Neuronal stem cell (in vitro differentiated cells): ENCODE measurements around the gene NRF1.
A peak's percentile ranks its signal among the peaks of the same experiment; 100 is the strongest.

Source experiments
- DNase-seq: peaks from one replicate; pipeline ENCODE4 v3.0.0-alpha.2; 2013; ENCODE audit warnings: low spot score
- H2AFZ ChIP-seq: one replicate; pipeline ENCODE4 v1.6.1; 2013; ENCODE audit warnings: mild to moderate bottlenecking, low read length, inconsistent platforms
- H2AK5ac ChIP-seq: 2 replicates; pipeline ENCODE4 v1.6.1; 2013; ENCODE audit warnings: low read depth, mild to moderate bottlenecking, inconsistent platforms, low read length, moderate library complexity, mixed read lengths
- H2BK120ac ChIP-seq: 2 replicates; pipeline ENCODE4 v1.6.1; 2013; ENCODE audit warnings: low read depth, mild to moderate bottlenecking, inconsistent platforms, low read length, moderate library complexity, mixed read lengths
- H2BK12ac ChIP-seq: one replicate; pipeline ENCODE4 v1.6.1; 2013; ENCODE audit warnings: low read length, inconsistent platforms
- H2BK15ac ChIP-seq: 2 replicates; pipeline ENCODE4 v1.6.1; 2013; ENCODE audit warnings: mild to moderate bottlenecking, low read length, inconsistent platforms, mixed read lengths
- H2BK5ac ChIP-seq: one replicate; pipeline ENCODE4 v1.6.1; 2013; ENCODE audit warnings: inconsistent platforms, mild to moderate bottlenecking, low read length, moderate library complexity
- H3K14ac ChIP-seq: one replicate; pipeline ENCODE4 v1.6.1; 2013; ENCODE audit warnings: low read length, inconsistent platforms
- H3K18ac ChIP-seq: 2 replicates; pipeline ENCODE4 v1.6.1; 2013; ENCODE audit warnings: low read length, inconsistent platforms
- H3K23ac ChIP-seq: 2 replicates; pipeline ENCODE4 v1.6.1; 2013; ENCODE audit warnings: low read depth, mild to moderate bottlenecking, mixed read lengths, low read length, inconsistent platforms; ENCODE audit not compliant: poor library complexity
- H3K27ac ChIP-seq: replicated peaks from 3 replicates; pipeline ENCODE4 v1.5.1; 2013; ENCODE audit warnings: low read length, inconsistent platforms
- H3K27me3 ChIP-seq, 3 experiments: 2 replicates each; pipeline ENCODE4 v1.6.1; 2013; ENCODE audit warnings: low read length in 3 of 3, mild to moderate bottlenecking in 2 of 3, inconsistent platforms in 1 of 3, low read depth in 1 of 3, mixed read lengths in 1 of 3, moderate library complexity in 1 of 3; ENCODE audit not compliant: control insufficient read depth in 3 of 3, insufficient read depth in 3 of 3
- H3K36me3 ChIP-seq, 2 donors: replicated peaks in 1 of 2; 2 replicates each; pipeline ENCODE4 v1.6.1; 2013; ENCODE audit warnings: low read length in 2 of 2; ENCODE audit not compliant: control insufficient read depth in 2 of 2, insufficient read depth in 2 of 2
- H3K4ac ChIP-seq: 2 replicates; pipeline ENCODE4 v1.6.1; 2013; ENCODE audit warnings: inconsistent platforms, mild to moderate bottlenecking, low read length, moderate library complexity
- H3K4me1 ChIP-seq, 2 donors: 1 replicate in 1 of 2; 2 replicates in 1 of 2; pipeline ENCODE4 v1.6.1; 2013; ENCODE audit warnings: low read length in 2 of 2, low read depth in 1 of 2; ENCODE audit not compliant: control insufficient read depth in 2 of 2, insufficient read depth in 1 of 2
- H3K4me2 ChIP-seq: one replicate; pipeline ENCODE4 v1.6.1; 2013; ENCODE audit warnings: mild to moderate bottlenecking, low read length, inconsistent platforms; ENCODE audit not compliant: insufficient read depth, poor library complexity, severe bottlenecking
- H3K4me3 ChIP-seq, 2 donors: 2 replicates each; pipeline ENCODE4 v1.5.1; 2013; ENCODE audit warnings: low read length in 2 of 2, mild to moderate bottlenecking in 2 of 2, inconsistent platforms in 1 of 2, moderate library complexity in 1 of 2
- H3K79me1 ChIP-seq: one replicate; pipeline ENCODE4 v1.6.1; 2013; ENCODE audit warnings: low read depth, mild to moderate bottlenecking, inconsistent platforms, low read length, moderate library complexity
- H3K9ac ChIP-seq: one replicate; pipeline ENCODE4 v1.6.1; 2013; ENCODE audit warnings: mild to moderate bottlenecking, low read depth, low read length, inconsistent platforms; ENCODE audit not compliant: poor library complexity
- H3K9me3 ChIP-seq, 2 donors: replicated peaks in 1 of 2; 2 replicates each; pipeline versions ENCODE3 to v1.6.1; 2013; ENCODE audit warnings: low read length in 2 of 2, mild to moderate bottlenecking in 2 of 2, inconsistent platforms in 1 of 2, low read depth in 1 of 2, mixed read lengths in 1 of 2, moderate library complexity in 1 of 2; ENCODE audit not compliant: control insufficient read depth in 2 of 2, insufficient read depth in 1 of 2
- H4K8ac ChIP-seq: one replicate; pipeline ENCODE4 v1.6.1; 2013; ENCODE audit warnings: low read depth, mild to moderate bottlenecking, inconsistent platforms, low read length, moderate library complexity
- H4K91ac ChIP-seq: one replicate; pipeline ENCODE4 v1.6.1; 2013; ENCODE audit warnings: low read length, low read depth, mild to moderate bottlenecking, inconsistent platforms; ENCODE audit not compliant: poor library complexity
- WGBS, 2 donors: extraction: QIAGEN DNeasy Blood & Tissue Kit; methylation state at CpG; one replicate each; pipeline ENCODE4 v1.1.7; 2013; ENCODE audit warnings: missing lambda C conversion rate in 2 of 2, mixed read lengths in 1 of 2; ENCODE audit not compliant: insufficient read length in 2 of 2, insufficient replicate concordance in 1 of 2; ENCODE audit errors: extremely low coverage in 2 of 2; 5-methylcytosine and 5-hydroxymethylcytosine counted together

The NRF1 gene

DNA sequence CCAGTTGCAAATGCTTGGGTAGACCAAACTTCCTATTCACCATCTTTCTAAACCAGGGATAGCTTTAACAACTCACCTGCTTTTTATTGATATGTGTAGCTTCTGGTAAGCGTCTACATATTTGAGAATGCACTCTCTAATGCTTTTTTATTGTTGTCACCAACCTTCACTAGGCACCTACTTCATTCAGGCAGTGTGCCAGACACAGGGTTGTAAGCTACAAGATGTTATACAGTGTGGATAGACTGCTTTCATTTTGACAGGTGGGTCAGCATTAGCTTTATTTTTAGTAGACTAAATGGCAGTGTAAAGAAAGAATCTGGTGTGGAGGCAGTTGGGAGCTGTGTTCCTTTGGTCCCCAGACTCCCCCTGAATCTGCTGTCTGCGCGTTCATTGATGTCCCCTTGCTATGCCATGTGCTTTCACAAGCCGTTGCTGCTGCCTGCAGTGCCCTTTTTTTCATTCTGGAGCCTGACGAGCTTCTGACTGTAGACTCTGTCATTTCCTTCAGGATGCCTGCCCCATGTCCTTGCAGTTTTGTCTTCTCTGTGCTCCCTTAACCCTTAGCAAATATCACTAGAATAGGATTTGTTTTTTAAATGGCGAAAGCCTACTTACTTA is 32.1 kb downstream of the NRF1 start:
- H2AK5ac ChIP-seq: no peak overlapping the region
- WGBS, 2 donors: no CpG with 5 or more reads among the region's 6 CpGs

DNA sequence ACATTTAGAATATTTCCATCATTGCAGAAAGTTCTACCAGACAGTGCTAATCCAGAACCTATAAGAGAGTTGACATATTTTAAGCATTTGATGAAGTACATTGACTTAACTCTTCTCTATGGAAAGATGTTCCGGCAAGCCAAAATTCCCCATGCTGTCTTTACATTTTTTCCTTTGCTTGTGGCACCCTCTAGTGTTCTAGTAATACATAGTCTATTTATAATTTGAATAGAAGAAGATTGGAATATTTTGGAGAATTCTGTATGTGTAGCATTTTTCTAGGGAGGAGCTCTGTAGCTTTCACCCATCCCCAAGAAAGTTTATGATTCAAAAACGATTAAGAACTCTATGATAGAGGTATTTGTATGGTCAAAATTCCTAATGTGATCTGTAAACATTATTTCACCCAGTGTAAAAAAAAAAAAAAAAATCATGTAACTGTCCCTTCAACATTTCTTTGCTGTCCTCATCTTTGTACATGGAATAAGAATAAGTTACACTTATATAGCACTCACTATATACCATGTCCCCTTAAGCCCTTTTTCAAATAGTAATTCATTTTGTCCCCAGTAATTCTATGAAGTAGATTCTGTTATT is 33.2 kb downstream of the NRF1 start:
- WGBS, 2 donors: no CpG with 5 or more reads among the region's 2 CpGs

More for the DNA sequence above, 32.1 kb downstream of the NRF1 start:
- Histone ChIP-seq H3K14ac (no peak overlapping the region), H3K27ac (no peak overlapping the region), H2BK12ac (no peak overlapping the region), H3K4me2 (no peak overlapping the region), H3K4me1 (peaks cover 12 to 13% of the 10 kb centered on the region in 2 donors), H3K9me3 (no peaks in the 10 kb centered on the region), H3K4me3 (no peak overlapping the region), H4K8ac (no peak overlapping the region), H3K27me3 (no peaks in the 10 kb centered on the region), H3K9ac (no peak overlapping the region), H3K18ac (no peak overlapping the region), H2AFZ (no peak overlapping the region), H2BK5ac (no peak overlapping the region), H3K4ac (no peak overlapping the region), H2BK15ac (no peak overlapping the region), H4K91ac (no peak overlapping the region), H2BK120ac (no peak overlapping the region), H3K23ac (no peak overlapping the region), H3K79me1 (no peaks in the 10 kb centered on the region), H3K36me3 (peaks cover 0 to 6% of the 10 kb centered on the region in 2 donors)
- no peak for DNase-seq

DNA sequence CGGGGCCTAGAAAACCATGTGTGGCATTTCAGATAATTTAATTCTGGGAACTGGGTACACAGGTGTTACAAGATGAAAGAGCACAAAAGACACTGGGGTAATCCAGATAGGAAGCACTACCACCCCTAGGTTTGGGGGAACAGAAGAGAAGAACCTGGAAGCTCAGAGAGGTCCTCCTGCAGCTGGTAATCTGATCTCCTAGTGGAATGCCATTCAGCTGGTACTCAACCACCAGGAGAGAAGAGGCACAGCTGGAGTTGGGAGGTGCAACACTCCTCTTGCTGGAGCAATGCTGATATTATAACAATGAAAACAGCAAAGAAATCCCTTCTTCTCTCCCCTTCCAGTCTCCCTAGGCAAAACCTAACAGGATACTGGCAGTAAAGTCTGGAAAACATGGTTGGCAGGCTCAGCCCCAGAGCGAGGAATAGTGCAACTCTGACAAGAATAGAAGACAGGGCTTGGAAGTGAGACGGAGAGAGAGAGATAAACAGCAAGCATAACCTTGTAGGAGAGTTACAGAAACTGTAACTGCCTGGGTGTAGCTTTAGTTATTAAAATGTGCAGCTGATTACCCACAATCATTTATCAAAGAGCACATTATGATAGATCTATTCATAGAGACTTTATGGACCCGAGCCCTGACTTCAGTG is 35.0 kb downstream of the NRF1 start:
- Histone ChIP-seq H2AFZ (no peak overlapping the region), H4K8ac (no peak overlapping the region), H2BK120ac (no peak overlapping the region), H2BK12ac (no peak overlapping the region), H4K91ac (no peak overlapping the region), H3K36me3 (peaks cover 0 to 6% of the 10 kb centered on the region in 2 donors), H3K4me3 (no peak overlapping the region), H2AK5ac (no peak overlapping the region), H3K9me3 (no peaks in the 10 kb centered on the region), H3K4me1 (peaks cover 12 to 18% of the 10 kb centered on the region in 2 donors), H3K27ac (peak overlapping the region; percentile 33), H3K9ac (no peak overlapping the region), H3K18ac (no peak overlapping the region), H2BK15ac (no peak overlapping the region), H3K23ac (no peak overlapping the region), H3K79me1 (peaks cover 1% of the 10 kb centered on the region), H3K14ac (no peak overlapping the region), H3K27me3 (no peaks in the 10 kb centered on the region), H2BK5ac (no peak overlapping the region), H3K4ac (no peak overlapping the region), H3K4me2 (no peak overlapping the region)
- DNase-seq: no peak
- WGBS, 2 donors: no CpG with 5 or more reads among the region's 4 CpGs

More for the DNA sequence above, 33.2 kb downstream of the NRF1 start:
- Histone ChIP-seq H4K91ac (no peak overlapping the region), H2BK15ac (no peak overlapping the region), H2AFZ (no peak overlapping the region), H2BK5ac (no peak overlapping the region), H3K4me2 (no peak overlapping the region), H3K18ac (no peak overlapping the region), H3K9ac (no peak overlapping the region), H3K4me1 (peaks cover 12 to 18% of the 10 kb centered on the region in 2 donors), H2BK120ac (no peak overlapping the region), H3K79me1 (no peaks in the 10 kb centered on the region), H3K23ac (no peak overlapping the region), H3K36me3 (peaks cover 0 to 6% of the 10 kb centered on the region in 2 donors), H3K9me3 (no peaks in the 10 kb centered on the region), H3K27ac (no peak overlapping the region), H3K4me3 (no peak overlapping the region), H3K14ac (no peak overlapping the region), H2BK12ac (no peak overlapping the region), H4K8ac (no peak overlapping the region), H3K4ac (no peak overlapping the region), H2AK5ac (no peak overlapping the region), H3K27me3 (no peaks in the 10 kb centered on the region)
- no peak for DNase-seq

DNA sequence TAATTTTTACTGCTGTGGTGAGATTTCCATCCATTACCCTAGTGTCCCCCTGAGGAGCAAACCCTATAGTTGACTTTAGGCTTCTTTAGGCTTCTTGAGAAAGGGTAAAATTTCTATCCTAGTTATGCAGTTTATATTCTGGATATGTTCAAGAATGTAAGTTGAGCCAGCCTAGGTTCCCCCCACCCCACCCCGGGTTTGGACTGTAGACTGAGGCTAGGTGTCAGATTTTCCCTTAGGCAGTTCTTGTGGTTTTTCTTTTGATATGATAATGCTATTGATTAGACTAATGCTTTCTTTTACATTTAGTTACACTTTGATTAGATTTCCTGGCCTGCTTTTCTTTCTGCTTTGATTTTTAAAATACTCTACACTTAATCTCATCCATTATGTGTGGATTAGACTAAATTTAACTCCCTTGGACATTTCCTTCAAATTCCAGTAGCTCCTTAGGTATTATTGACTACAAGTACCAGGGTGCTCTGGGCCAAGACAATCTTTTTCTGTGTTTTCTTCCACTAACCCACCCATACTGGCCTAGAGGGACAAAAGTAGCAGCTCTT is 37.7 kb downstream of the NRF1 start:
- Histone ChIP-seq H3K27me3 (no peaks in the 10 kb centered on the region), H3K27ac (no peak overlapping the region), H4K8ac (no peak overlapping the region), H3K79me1 (peaks cover 1% of the 10 kb centered on the region), H2AK5ac (no peak overlapping the region), H3K4me2 (no peak overlapping the region), H2BK15ac (no peak overlapping the region), H3K4me3 (no peak overlapping the region), H4K91ac (no peak overlapping the region), H2BK120ac (no peak overlapping the region), H3K4me1 (peaks cover 5 to 6% of the 10 kb centered on the region in 2 donors), H3K9ac (no peak overlapping the region), H2BK5ac (no peak overlapping the region), H2BK12ac (no peak overlapping the region), H3K9me3 (peaks cover 0 to 8% of the 10 kb centered on the region in 2 donors), H3K36me3 (peaks cover 0 to 6% of the 10 kb centered on the region in 2 donors), H3K23ac (no peak overlapping the region), H3K18ac (no peak overlapping the region), H3K14ac (no peak overlapping the region), H3K4ac (no peak overlapping the region), H2AFZ (no peak overlapping the region)
- no CpG with 5 or more reads among the region's 1 CpG for WGBS, 2 donors
- DNase-seq: no peak
